ENCODE data around the gene PYROXD2.
"Not testable (repeated sequence)": the region's sequence is repeated elsewhere in the genome, so short reads cannot be mapped to it uniquely, and the experiment has no call there.

Gene PYROXD2

DNA sequence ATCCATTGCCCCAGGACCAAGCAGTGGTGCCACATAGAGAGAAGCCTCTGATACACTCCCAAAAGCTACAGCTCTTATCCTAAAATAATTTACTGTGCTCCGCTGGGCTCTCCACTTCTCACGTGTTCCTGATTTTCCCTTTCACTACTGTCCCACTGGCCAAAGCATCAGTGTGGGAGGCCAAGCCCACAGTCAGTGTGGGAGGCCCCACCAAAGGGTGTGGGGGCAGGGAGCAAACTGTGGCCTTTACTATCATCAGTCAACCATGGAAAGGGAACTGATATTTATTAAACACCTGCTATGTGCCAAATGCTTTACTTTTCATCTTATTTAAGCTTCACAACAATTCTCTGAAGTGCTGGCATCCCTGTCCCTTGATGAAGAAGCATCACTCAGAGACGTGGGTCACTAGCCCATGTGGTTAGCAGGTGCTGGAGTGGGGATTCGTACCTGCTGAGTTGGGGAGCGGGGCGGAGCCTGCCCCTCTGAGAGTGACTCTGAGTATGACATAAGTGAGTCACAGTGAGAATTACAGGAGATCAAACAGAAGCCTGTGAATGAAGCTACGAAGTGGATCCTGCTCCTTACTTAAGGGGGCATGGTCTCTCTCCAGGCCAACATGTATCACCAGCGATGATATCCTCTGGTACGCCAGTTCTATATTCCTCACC, 50.4 kb downstream of the PYROXD2 start:
- DNase-seq, result no peak

DNA sequence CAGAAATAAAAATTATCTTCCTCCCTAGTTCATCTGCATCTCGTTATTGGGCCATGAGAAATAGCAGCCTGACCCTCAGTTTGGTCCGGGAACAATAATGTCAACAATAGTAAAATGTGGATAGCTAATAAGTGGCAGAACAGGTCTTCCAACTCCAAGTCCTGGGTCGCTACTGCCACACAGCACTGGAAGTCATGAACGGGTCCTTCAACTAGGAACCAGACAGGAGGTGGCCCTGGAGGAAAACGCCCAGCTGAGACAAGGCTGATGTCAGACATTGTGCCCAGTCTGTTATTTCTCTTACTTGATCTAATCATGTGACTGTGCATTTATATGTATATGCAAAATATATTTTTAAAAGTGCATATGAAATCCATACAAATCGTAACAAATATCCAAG, 51.8 kb downstream of the PYROXD2 start:
- DNase-seq, result no peak

DNA sequence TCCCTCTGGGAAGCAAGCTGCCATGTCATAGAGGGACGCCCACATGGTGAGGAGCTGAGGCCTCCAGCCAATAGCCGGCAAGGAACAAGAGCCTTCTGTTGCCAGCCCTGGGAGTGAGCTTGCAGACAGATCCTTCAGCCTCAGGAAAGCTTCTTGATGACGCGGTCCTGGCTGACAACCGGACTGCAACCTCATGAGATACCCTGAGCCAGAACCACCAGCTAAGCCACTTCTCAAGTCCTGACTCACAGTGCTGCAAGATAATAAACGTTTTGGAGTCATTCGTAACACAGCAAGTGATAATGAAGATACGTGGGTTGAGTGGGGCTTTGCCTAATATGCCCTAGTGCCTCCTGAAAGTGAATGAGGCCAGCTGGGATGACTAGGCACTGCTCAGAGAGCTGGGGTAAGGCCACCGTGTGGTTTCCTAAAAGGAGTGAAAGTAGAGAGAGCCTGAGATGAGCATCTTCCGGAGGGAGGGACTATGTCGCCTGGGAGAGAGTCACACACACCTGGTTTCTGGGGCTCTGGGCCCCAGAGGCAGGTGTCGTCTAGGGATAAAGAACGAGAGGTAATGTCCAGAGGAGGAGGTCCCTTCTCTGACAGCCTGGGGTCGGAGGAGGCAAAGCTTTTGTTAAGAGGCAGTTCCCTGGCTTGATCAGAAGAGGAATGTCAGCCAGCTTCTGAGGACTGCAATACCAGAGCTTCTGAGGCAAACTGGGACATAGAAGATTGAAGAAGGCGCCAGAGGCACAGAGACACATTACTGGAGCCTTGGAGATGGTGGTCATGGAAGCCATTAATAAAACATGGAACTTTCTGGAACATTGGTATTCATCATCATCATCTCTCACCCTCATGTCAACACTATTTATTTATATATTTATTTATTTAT, 53.6 kb downstream of the PYROXD2 start:
- no peak for DNase-seq

DNA sequence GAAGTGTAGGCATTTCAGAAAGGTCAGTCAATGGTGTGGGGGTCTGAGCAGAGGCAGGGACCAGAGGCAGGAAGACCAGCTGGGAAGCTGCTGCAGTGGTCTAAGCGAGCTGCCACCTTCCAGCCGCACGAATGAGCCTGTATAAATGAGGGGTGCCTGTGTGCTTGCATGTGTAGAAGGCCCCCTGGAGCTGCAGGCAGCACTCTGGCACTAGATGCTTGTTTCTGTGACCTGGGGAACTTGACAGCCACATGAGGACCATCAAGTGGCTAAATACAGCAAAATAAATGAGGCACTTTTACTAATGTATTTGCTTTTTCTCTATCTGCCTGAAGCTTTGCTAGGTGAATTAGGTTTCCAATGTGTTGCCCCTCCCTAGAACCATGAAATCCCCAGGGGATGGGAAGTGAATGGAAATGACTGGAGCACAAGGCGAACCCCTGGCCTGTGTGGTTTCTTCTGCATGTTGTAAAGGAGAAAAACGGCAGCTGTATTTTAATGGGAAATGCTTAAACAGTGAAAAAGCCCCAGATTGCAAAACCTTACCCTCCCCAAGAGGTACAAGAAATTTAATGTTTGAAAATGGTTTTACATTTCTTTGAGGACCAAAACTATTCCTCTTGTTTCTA, 57.7 kb downstream of the PYROXD2 start:
- DNase-seq, result peak; percentile 88

DNA sequence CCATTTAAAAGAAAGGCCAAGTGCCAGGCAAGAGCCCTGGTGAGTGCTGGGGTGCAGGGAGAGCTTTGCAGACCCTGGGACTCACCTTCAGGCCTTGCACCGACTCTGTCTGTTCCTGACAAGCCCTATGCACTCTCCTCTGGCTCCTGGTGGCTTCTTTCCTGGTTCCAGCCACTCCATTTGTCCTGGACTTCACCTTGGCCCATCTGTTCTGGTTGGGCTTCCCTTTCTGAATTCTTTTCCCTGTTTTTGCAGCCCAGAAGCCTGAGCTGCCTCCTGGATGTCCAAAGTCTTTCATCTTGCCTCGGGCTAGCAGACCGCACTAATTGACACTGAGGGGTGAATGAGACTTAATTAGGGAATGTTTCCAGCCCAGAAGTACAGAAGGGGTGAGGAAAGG, 60.5 kb downstream of the PYROXD2 start:
- no peak for DNase-seq

DNA sequence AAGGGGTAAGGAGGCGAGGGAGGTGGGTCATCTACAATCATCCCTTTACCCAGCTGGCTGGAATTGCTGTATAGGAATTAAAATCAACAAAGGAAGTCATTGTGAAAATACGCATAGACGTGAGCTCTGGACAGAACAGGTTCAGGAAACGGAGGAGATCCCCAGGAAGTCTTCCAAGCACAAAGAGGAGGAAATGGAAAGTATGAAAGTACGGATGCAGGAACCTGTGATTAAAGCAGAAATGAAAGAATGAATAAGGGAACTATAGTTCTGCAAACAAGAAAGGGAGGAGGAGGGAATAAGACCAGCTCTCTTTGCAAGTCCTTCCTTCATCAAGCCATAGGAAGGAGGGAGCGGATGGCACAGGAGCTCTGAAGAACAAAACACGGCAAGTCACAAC, 61.8 kb downstream of the PYROXD2 start:
- no peak for DNase-seq

DNA sequence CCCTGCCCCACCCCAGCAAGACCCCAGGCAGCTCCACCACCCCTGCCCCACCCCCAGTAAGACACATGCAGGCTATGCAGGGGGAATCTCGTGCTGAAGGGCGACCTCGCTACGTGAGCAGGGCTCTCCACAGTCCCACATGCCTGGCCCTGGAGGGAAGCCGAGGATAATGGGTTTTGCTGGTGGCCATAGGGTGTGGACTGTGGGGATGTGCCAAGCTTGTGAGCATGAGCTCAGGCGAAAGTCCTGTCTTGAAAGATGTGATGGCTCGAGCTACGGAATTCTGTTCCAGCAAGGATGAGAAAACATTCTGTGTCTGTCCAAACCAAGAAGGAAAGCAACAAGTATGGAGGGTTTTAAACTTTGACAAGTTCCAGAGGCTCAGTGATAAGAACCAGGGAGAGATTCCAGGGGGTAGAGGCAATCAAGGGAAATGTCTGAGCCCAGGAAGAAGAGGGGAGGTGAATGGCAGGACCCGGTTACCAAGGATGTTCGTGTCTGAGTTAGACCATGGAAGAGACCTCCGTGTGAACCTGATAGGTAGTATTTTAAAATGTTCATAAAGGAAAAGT, 63.1 kb downstream of the PYROXD2 start:
- no peak for DNase-seq

DNA sequence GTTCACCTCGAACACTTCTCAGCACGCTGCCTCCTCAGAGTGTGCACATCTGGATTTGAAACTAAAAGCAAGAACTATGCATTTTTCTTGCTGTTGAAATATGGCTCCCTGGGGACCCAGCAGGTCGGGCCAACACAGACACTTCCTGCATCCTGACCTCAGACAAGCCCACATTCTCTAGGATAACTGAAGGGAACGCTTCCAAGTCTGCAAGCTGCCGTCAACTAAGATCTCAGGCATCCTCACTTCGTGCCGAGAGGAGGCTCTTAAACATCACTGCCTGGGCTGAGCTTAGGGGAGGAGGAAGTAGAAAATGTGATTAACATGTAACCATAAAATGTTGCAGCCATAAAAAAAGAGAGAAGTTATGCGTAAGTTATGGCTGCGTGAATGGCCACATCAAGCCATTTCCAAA, 65.5 kb downstream of the PYROXD2 start:
- DNase-seq, result no peak

DNA sequence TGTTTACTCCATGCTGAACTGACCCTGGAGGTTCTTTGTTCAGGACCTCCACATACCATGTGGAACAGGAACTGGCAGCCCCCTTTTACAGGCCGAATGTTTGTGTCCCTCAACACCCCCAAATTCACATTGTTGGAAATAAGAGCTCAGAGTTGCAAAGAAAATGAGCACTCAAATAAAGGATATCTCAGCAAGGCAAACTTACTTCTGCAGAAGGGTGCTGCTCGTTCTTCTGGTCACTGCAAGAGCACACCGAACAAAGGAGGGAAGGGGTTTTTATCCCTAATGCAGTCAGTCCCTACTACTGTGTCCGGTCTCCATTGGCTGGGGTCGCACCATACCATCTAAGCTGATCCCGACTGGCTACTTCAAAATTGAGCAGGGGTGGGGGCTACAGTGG, 68.1 kb downstream of the PYROXD2 start:
- no peak for DNase-seq

DNA sequence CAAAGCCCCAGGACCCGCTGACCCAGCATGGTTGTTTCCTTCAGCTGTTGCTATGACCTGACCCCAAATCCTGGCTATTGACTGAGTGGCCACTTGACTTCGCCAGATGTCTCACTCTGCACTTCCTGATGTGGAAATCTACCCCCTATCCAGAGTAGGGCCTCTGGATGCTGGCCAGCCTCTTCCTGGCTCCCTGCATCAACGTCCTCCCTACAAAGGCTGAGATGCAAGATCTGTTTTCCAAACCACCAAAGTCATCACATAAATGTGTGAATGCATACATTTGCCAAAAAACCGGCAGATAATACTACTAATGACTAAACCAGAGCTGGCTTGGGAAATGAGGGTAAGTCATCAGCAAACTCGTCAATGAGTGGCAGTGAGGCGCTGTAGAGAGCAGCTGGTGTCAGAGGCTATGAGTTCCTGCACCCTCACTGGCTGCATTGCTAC, 70.4 kb downstream of the PYROXD2 start:
- no peak for DNase-seq

DNA sequence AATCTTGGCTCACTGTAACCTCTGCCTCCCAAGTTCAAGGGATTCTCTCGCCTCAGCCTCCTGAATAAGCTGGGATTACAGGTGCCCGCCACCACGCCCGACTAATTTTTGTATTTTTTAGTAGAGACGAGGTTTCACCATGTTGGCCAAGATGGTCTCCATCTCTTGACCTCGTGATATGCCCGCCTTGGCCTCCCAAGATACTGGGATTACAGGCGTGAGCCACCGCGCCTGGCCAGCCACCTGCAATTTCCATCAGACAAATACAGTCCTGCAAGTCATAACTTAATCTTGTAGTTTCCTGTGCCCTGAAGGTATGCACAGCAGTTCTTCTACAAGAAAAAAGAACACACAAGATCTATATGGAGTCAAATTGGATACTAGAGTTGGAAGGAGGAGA, 73.3 kb downstream of the PYROXD2 start:
- DNase-seq, result not testable (repeated sequence)

DNA sequence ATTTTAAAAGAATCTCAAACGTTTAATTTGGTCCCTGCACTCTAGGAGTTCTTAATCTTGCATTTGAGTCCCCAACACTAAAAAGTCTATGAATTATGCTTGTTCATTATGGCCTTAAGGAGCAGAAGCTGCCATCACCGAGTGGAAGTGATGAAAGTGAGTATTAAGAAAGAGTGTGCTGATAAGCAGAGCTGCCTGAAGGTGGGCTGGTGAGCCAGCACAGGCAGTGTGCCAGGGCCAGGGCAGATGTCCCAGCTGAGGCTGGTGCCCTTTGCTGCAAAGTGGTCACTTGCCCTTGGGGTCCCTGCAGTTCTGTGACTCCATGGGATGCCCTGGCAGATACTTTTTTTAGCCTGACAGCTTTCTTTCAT, 74.1 kb downstream of the PYROXD2 start:
- DNase-seq, result no peak

DNA sequence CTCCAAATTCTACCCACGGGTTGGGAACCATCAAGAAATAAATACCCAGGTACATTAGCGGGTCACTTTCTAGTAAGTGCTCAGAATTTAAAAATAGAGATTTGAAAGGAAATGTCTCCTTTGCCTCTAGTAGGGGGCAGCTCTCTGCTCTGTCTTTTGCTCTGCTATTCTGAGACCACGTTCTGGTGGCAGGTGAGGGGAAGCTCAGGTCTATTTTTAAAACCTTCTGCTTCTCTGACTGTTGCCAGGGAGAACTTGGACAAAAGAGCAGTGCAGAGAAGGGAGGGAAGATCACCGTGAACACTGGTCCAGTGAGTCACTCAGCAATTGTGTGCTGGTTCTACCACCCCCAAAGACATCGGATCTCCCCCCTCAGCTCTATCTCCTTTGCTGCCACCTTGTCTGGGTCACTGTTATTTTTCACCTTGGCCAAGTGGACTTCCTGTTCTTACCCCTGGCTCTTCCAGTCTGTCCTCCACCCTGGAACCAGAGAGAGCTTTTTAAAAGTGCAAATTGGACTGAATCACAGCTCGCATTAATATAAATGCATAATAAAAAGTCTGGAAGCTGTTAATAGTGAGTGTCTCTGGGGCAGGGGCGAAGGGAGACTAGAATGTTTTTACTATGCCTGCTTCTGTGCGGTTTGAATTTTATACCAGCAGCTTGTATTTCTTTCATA, 74.6 kb downstream of the PYROXD2 start:
- DNase-seq, result peak; percentile 18

DNA sequence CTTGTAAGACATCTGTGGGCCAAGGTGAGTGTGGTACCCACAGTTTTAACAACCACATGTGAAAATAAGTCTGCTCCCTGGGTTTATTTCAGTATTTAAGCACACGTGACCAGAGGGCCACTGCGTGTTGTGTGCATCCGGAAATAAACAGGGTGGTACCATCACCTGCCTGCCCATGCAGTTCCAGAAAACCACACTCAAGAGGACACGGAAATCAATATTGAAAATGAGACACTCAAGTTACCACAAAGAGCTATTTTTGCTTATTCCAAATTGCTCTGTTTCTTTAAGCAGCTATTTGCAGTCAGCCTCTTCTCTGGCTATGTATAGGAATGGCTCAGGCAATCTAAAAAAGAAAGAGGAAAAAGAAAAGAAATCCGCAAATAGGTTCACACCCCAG, 75.2 kb downstream of the PYROXD2 start:
- DNase-seq, result no peak

DNA sequence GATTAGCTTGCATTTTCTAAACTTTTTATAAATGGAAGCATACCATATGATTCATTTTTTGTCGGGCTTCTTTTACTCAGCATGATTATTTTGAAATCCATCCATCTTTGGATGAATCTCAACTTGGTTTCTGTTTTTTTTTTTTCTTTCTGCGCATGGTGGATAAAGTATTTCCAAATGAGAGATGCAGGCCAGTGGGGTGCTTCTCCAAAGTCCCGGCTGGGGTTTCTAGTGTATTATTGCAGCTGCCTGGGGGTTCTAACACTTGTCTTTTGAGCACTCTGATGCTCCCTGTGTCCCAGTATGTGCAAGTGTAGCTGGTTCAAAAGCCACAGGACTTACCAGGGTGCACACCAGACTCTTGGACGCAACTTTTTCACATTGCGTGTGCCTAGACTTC, 76.1 kb downstream of the PYROXD2 start:
- no peak for DNase-seq

DNA sequence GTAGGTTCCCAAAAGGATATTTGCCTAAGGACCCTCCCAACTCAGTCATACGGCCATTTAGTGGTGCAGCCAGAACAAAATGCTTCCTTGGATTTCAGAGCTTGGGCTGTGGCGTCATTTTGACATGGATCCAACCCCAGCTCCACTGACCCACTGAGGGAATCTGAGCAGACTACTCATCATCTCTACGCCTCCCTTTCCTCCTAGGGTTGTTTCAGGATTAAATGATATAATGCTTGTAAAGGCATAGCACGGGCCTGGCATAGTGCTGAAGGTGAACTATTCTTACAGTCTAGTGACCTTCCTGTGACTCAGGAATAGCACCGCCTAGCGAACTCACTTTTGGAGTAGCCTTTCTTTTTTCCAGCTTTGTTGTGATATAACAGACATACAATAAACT, 76.7 kb downstream of the PYROXD2 start:
- no peak for DNase-seq

DNA sequence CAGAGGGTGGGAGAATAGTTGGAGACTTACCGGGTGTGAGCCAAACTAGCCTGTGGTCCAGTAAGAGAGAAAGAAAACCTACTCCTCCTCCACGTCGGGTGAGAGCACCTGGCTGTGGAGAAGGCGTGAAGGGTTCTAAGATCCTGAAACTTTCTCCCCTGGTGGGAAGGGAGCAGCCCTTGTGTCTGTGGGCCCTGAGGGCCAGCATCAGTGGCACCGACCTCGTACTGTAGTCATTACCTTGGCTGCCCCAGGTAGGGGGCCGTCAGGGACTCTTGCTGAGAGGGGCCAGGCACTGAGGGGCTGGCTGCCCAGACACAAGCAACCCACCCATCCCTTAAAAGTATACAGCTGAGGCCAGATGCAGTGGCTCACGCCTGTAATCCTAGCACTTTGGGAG, 77.5 kb downstream of the PYROXD2 start:
- DNase-seq, result no peak
